Inflammatory macrophage (primary cell): Measurements from ENCODE around the gene RAB29.
A peak's percentile ranks its signal among the peaks of the same experiment; 100 is the strongest.
"Not testable (repeated sequence)": the region's sequence is repeated elsewhere in the genome, so short reads cannot be mapped to it uniquely, and the experiment has no call there.

Experiments
- DNase-seq, 2 donors: peaks; one replicate each; pipeline ENCODE4 v3.0.0-alpha.2; 2020 to 2022

The RAB29 gene

DNA sequence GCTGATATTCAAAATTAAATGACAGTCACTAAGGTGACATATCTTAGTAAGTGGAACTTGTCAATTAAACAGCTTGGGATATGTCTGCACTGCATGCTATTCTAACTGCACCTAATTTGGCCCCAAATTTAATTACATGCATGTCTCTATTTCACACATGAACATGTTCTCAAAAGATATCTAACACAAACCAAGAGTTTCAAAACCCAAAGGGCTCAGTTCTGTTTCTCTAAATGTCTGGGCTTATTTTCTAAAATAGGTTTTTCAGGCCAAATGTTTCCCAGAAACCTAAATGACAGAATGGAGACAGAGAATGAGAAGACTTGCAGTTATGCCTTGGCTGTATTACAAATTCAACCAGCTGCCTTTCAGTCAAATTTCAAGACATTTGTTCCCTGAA is 11.3 kb downstream of the RAB29 start:
- no peak for DNase-seq

- peak; percentile 37 to 38 for DNase-seq
Measured at GRCh38 chr1:205760606-205761005, 14.7 kb downstream of the RAB29 start.

GRCh38 chr1:205756552-205756951 is 18.7 kb downstream of the RAB29 start:
- DNase-seq, result no peak

DNA sequence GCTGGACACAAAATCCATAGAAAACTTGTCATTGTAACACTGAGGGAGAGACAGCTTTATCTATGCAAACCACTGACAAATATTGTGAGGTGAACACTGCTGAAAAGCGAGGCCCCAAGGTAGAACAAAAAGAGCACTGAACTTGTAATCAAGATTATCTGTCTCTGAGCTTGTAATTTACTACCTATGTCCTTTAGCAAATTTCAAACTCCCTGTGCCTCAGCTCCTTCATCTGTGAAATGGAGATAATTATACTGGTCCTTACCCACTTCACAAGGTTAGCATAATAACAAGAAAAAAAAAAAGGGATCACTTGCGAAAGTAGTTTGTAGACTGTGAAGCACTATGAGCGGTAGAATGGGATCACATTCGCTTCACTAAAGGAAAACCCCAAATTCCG is 20.4 kb downstream of the RAB29 start:
- no peak for DNase-seq

- DNase-seq, result no peak
Measured at GRCh38 chr1:205751036-205751651, 24.1 kb downstream of the RAB29 start.

GRCh38 chr1:205750138-205751035 is 24.9 kb downstream of the RAB29 start, which contains the start of gene NUCKS1:
TSS of gene NUCKS1 (minus strand) at chr1:205750182. CDS start at chr1:205749973, 209 bp downstream.
- peak; percentile 99 for DNase-seq

- peak; percentile 96 to 97 for DNase-seq
Measured at GRCh38 chr1:205749234-205750137, 25.8 kb downstream of the RAB29 start.

DNA sequence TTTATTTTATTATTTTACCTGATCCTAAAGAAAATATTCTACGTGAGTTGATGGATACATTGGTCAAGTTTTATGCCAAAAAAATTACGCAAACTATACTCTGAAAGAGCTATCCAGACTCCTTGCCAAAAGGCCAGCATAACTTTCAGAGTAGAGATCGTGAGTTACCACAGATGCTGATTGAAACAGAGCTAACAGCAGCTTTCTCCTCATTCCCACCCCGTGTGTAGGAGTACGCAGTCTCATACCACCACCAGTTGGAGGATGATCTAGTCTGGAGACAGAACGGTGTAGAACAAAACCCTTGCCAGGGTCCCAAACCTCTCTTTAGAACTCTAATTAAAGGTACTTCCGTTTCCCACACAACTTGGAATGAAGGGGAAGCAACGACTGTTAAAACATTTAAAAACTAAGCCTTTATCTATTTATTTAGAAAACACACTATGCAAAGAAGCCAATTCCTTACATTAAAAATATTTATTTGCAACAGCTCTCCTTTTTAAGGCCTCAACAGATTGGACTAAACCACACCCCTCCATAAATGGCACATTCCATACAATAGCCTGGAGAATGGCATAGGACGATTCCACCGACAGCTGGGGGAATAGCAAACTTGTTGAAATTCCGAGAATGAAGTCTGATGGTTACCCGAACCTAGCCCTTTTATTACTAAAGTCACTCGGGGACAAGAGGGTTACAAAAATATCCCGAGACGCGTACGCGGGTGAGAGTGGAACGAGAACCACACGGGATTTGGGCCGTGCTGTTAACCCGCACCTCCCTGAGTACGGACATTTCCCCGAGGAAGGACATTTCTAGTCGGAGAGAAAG is 26.7 kb downstream of the RAB29 start:
- peak; percentile 75 to 76 for DNase-seq

GRCh38 chr1:205746757-205747412 is 28.4 kb downstream of the RAB29 start:
- no peak for DNase-seq

DNA sequence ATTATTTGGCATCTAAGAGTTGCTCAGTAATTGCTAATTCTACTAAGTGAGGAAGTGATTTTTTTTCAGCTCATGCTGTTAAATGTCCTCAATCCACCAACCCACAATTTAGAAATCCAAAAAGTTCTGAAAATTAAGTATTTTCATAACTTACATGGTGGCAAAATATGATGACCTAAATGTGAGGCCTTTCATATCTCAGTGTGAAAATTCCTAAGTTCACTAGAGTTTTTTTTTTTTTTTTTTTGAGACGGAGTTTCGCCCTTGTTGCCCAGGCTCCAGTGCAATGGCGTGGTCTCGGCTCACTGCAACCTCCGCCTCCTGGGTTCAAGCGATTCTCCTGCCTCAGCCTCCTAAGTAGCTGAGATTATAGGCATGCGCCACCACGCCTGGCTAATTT is 30.9 kb downstream of the RAB29 start:
- DNase-seq, result no peak

GRCh38 chr1:205743977-205744376 is 31.3 kb downstream of the RAB29 start:
- DNase-seq, result no peak

DNA sequence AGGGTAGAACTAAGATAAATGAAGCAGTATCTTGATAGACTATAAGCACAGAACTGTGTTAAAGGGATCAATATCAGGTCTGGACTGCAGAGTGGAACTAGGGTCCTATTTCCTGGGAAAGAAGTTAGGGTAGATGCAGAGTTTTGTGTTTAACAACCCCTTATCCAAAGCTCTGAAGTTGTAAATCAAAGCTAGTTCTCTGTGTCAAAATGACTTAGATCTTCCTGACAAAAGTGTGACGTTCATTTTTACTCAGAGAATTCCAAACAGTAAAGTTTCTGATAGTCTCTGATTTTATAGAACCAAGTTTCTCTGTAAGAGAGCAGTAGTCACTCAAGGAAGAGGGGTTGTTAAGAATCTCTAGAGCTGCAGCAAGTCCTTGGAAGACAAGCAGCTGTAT is 33.6 kb downstream of the RAB29 start:
- DNase-seq, result no peak

GRCh38 chr1:205739348-205740160 is 35.7 kb downstream of the RAB29 start:
- no peak for DNase-seq

DNA sequence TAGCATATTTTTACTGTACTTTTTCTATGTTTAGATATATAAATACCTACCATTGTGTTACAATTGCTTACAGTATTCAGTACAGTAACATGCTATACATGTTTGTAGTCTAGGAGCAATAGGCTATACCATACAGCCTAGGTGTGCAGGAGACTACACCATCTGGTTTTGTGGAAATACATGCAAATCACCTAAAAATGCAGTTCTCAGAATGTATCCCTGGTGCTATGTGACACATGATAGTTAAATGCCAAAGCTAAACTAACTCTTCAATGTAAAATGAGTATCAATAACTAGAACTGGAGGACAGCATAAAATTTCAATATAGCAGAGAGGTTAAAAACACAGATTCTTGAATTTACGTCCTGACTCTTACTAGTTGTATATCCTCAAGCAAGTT is 40.1 kb downstream of the RAB29 start:
- DNase-seq, result no peak

GRCh38 chr1:205733438-205734175 is 41.7 kb downstream of the RAB29 start:
- no peak for DNase-seq

GRCh38 chr1:205729945-205730610 is 45.2 kb downstream of the RAB29 start:
- no peak for DNase-seq

- no peak for DNase-seq
Measured at GRCh38 chr1:205726619-205727125, 48.6 kb downstream of the RAB29 start.

DNA sequence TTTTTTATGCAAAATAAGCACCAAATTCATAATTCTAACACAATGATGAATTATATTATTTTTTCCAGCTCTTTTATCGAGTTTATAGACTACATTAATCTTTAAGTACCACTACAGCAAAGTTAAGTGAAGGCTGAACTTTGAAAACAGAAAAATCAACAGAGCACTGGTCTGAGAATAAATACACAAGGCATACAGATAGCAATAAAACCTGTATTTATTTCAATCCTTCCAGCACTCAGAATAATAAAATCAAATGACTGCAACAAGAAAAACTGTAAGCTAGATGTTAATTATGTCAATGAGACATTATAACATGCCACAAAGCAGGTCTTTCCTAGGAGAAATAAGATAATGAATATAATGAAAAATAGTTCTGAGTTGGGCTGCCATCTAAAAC is 49.8 kb downstream of the RAB29 start:
- DNase-seq, result no peak

DNA sequence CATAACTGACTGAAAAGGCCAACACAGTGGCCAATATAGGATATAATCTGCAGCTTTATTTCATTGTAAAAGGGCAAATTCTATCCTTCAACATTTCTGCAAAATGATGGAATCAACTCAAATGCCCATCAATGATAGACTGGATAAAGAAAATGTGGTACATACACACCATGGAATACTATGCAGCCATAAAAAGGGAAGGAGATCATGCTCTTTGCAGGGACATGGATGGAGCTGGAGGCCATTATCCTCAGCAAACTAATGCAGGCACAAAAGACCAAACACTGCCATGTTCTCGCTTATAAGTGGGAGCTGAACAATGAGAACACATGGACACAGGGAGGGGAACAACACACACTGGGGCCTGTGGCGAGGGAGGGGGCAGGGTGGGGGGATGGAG is 54.5 kb downstream of the RAB29 start:
- not testable (repeated sequence) for DNase-seq
